PFSK-1 (cell line): ENCODE data around the gene SH2D5.

Experiments
- FOXP2 ChIP-seq: optimal IDR thresholded peaks from 2 replicates; pipeline ENCODE3; 2011; ENCODE audit warnings: borderline replicate concordance, control low read depth, inconsistent platforms; ENCODE audit not compliant: insufficient read depth; ENCODE audit errors: extremely low read length, extremely low read depth
- POLR2AphosphoS5 ChIP-seq: IDR thresholded peaks from 2 replicates; pipeline ENCODE4 v1.6.1; 2012; ENCODE audit warnings: low read depth, mild to moderate bottlenecking, control low read depth, low read length, moderate library complexity
- SIN3A ChIP-seq: IDR thresholded peaks from 2 replicates; pipeline ENCODE4 v1.6.1; 2012; ENCODE audit warnings: mild to moderate bottlenecking, low read length, moderate library complexity, borderline replicate concordance; ENCODE audit not compliant: insufficient read depth
- TAF1 ChIP-seq: IDR thresholded peaks from 2 replicates; pipeline ENCODE4 v1.6.1; 2012; ENCODE audit warnings: low read length, control low read depth, borderline replicate concordance; ENCODE audit not compliant: insufficient read depth
- TF ChIP-seq, protein P1 (sequence below), 2 experiments: IDR thresholded peaks; 2 replicates each; pipeline versions ENCODE4 v1.6.1 to v1.8.0; 2011 to 2012; ENCODE audit warnings: low read depth in 2 of 2, low read length in 2 of 2, control low read depth in 1 of 2, inconsistent platforms in 1 of 2, mild to moderate bottlenecking in 1 of 2, moderate library complexity in 1 of 2; ENCODE audit not compliant: insufficient read depth in 1 of 2

SH2D5 gene

DNA sequence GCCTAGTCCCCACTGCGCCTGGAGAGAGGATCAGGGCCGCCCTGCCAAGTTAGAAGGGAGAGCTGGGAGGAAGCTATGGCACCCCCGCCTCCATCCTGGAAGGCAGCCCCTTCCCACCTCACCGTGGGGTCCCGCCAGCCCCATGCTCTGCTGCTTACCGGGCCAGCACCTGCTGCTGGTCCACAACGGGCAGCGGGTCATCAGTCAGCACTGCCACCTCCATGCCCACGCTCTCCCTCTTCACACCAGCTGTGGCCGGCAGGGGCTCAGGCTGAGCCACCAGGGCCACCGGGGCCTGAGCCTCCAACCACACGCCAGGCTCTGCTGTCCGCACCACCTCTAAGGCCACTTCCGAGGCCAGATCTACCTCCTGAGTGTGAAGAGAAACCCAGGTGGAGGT is 47.9 kb downstream of the SH2D5 start:
- TF ChIP-seq FOXP2 (no peak), TAF1 (no peak), POLR2AphosphoS5 (no peak), SIN3A (no peak)
- TF ChIP-seq, protein P1, sequence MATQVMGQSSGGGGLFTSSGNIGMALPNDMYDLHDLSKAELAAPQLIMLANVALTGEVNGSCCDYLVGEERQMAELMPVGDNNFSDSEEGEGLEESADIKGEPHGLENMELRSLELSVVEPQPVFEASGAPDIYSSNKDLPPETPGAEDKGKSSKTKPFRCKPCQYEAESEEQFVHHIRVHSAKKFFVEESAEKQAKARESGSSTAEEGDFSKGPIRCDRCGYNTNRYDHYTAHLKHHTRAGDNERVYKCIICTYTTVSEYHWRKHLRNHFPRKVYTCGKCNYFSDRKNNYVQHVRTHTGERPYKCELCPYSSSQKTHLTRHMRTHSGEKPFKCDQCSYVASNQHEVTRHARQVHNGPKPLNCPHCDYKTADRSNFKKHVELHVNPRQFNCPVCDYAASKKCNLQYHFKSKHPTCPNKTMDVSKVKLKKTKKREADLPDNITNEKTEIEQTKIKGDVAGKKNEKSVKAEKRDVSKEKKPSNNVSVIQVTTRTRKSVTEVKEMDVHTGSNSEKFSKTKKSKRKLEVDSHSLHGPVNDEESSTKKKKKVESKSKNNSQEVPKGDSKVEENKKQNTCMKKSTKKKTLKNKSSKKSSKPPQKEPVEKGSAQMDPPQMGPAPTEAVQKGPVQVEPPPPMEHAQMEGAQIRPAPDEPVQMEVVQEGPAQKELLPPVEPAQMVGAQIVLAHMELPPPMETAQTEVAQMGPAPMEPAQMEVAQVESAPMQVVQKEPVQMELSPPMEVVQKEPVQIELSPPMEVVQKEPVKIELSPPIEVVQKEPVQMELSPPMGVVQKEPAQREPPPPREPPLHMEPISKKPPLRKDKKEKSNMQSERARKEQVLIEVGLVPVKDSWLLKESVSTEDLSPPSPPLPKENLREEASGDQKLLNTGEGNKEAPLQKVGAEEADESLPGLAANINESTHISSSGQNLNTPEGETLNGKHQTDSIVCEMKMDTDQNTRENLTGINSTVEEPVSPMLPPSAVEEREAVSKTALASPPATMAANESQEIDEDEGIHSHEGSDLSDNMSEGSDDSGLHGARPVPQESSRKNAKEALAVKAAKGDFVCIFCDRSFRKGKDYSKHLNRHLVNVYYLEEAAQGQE (IDR thresholded peaks at IDR 0.05; ENCODE audit: insufficient read depth in 1 of 2, low read depth in 2 of 2, low read length in 2 of 2) = no peak

DNA sequence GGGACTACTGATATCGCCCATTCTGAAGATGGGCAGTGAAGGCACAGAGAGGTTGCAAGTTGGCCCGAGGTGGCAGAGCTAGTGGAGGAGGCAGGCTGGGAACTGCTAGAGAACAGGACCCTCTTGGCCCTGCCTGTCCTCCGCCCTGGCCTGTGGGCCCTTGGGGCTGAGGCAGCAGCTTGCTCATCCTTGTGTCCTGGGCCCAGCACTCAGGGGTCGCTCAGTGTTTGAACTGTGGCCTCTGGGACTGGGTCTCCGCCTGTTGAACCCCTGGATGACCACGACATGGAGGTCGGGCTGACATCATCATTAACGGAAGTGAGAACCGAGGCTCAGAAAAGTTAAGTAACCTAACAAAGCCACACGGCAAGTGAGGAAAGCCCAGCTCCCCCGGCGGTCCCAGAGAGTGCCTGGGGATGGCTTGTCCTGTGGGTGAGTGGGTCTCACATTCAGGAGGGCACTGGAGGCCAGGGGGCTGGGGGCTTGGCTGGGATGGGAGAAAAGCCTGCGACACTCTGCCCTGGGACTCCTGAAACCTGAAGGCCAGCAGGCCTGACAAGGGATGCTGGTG is 48.4 kb downstream of the SH2D5 start:
- no peak for TF ChIP-seq SIN3A
- TF ChIP-seq, protein P1 (IDR thresholded peaks at IDR 0.05; ENCODE audit: insufficient read depth in 1 of 2, low read depth in 2 of 2, low read length in 2 of 2) = no peak
- no peak for TF ChIP-seq TAF1
- TF ChIP-seq FOXP2 = no peak
- TF ChIP-seq POLR2AphosphoS5 = no peak

DNA sequence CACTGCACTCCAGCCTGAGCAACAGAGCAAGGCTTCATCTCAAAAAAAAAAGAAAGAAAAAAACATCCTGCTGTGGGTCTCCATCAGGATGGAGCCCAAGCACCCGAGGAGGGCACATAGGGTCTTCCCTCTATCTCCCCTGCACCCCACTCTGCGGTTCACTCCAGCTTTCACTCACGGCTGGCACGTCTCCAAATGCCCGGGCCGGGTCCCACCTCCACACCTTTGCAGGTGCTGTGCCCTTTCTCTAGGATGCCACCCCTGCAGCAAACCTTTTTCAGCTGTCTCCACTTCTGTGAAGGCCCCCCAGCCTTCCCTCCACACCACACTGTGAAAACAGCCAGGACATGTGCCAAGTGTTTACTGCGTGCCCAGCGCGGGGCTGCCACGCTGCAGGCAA is 48.9 kb downstream of the SH2D5 start:
- TF ChIP-seq, protein P1 (IDR thresholded peaks at IDR 0.05; ENCODE audit: insufficient read depth in 1 of 2, low read depth in 2 of 2, low read length in 2 of 2) = no peak
- TF ChIP-seq FOXP2 = no peak

DNA sequence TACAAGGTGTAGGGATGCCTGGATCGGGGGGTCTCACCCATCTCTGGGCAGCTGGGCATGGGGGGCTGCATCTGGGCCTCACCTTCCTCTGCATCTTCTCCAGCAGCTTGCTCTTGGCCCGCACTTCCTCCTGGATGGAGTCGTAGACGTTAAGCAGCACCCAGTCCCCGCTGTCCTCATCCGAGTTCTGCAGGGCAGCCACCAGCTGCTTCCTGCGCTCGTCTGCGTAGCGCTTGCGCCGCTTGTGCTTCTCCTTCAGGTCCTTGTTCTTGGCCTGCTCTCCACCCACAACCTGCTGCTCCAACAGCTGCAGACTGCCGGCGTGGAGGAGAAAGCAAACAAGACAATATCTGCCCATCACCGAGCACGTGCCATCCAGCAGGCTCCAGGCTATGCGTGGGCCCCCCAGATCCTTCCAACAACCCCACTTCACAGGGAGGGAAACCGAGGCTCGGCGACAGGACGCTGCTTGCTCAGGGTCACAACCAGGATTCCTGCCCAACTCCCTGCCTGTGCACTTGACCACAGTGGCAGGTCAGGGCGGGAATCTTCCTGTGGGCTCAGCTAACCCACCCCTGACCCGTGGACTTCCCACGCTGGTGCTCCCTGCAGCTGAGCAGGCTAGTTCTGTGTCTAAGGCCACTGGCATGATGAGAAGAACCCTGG is 49.8 kb downstream of the SH2D5 start:
- TF ChIP-seq TAF1 = no peak
- no peak for TF ChIP-seq POLR2AphosphoS5
- TF ChIP-seq, protein P1 (IDR thresholded peaks at IDR 0.05; ENCODE audit: insufficient read depth in 1 of 2, low read depth in 2 of 2, low read length in 2 of 2) = no peak
- no peak for TF ChIP-seq SIN3A
- no peak for TF ChIP-seq FOXP2
